ENCODE results near the gene CEP41. TPM values are rescaled to one million over a fixed set of nuclear protein-coding genes. Genes with fewer than 3 reads are reported as not detected.

CEP41 gene
- polyA plus RNA-seq, 1 donor (not counting 4 experiments of a cell fraction or from before 2014, with no cell fraction given), result 13.4 TPM

DNA sequence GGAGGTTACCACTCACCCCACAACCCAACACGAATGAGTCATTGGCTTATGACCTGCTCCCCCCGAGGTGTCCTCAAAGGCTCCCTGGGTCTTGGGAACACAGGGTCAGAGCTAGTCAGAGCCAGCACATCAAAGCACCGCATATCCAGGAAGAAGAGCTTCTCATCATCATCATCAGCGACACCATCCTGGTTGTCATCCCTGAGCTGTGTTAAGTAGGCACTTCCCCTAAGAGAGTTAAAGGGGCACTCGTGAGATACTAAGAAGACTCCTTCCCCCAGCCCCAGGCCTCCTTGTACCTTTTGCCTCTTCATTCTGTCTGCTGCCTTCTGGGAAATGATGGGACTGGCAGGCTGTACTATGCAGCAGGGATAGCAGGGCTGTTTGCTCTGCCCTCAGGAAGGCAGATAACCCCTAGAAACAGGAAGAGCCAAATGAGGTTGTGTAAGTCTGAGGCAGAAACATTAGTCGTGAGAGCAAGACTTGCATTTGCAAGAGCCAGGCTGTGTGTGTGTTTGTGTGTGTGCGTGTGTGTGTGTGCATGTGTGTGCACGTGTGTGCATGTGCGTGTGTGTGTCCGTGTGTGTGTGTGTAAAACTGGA is 71.6 kb downstream of the CEP41 start:
- Histone ChIP-seq H4K20me1 (ENCODE audit: control insufficient read depth, extremely low read depth, insufficient read depth, low read length) (no peaks in the 10 kb centered on the region), H3K79me2 (ENCODE audit: control insufficient read depth, insufficient read depth, low read length) (no peaks in the 10 kb centered on the region), H3K9me3 (ENCODE audit: control insufficient read depth, low read depth, low read length) (no peaks in the 10 kb centered on the region), H3K4me2 (ENCODE audit: control insufficient read depth, extremely low read depth, insufficient read depth, low read depth, low read length) (no peak overlapping the region), H3K4me1 (ENCODE audit: control insufficient read depth, extremely low read depth, insufficient read depth, low read length) (peaks cover 62% of the 10 kb centered on the region), H3K4me3 (ENCODE audit: control insufficient read depth in 2 of 3, extremely low read depth in 1 of 3, insufficient read depth in 2 of 3, low read depth in 1 of 3, low read length in 3 of 3) (no peak overlapping the region), H3K9ac (ENCODE audit: control insufficient read depth, extremely low read depth, insufficient read depth, low read length) (no peak overlapping the region), H3K27me3 (ENCODE audit: control insufficient read depth, extremely low read depth, insufficient read depth, low read length) (no peaks in the 10 kb centered on the region), H2AFZ (ENCODE audit: control insufficient read depth, low read length) (no peak overlapping the region), H3K36me3 (ENCODE audit: control insufficient read depth in 2 of 2, extremely low read depth in 1 of 2, insufficient read depth in 2 of 2, low read length in 2 of 2) (no peaks in the 10 kb centered on the region), H3K9me1 (ENCODE audit: control insufficient read depth, extremely low read depth, insufficient read depth, low read length) (no peaks in the 10 kb centered on the region), H3K27ac (ENCODE audit: control insufficient read depth, insufficient read depth, low read length) (no peak overlapping the region)
- no peak for DNase-seq (ENCODE audit: low read depth, low spot score)
- FAIRE-seq, result no peak
- dilution Hi-C loops (cut with MboI; ENCODE audit: extremely low pct_ligation_motif_present, low sequenced_read_pairs), result no loop called here
- TF ChIP-seq, protein P1, sequence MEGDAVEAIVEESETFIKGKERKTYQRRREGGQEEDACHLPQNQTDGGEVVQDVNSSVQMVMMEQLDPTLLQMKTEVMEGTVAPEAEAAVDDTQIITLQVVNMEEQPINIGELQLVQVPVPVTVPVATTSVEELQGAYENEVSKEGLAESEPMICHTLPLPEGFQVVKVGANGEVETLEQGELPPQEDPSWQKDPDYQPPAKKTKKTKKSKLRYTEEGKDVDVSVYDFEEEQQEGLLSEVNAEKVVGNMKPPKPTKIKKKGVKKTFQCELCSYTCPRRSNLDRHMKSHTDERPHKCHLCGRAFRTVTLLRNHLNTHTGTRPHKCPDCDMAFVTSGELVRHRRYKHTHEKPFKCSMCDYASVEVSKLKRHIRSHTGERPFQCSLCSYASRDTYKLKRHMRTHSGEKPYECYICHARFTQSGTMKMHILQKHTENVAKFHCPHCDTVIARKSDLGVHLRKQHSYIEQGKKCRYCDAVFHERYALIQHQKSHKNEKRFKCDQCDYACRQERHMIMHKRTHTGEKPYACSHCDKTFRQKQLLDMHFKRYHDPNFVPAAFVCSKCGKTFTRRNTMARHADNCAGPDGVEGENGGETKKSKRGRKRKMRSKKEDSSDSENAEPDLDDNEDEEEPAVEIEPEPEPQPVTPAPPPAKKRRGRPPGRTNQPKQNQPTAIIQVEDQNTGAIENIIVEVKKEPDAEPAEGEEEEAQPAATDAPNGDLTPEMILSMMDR (optimal IDR thresholded peaks at IDR 0.05 in 1 of 3, IDR thresholded peaks at IDR 0.05 in 1 of 3, conservative IDR thresholded peaks at IDR 0.05 in 1 of 3; ENCODE audit: extremely low read depth in 1 of 3, insufficient read depth in 2 of 3, low read length in 3 of 3), result no peak
- no peak for TF ChIP-seq EZH2 (IDR thresholded peaks at IDR 0.05; ENCODE audit: low read length)

DNA sequence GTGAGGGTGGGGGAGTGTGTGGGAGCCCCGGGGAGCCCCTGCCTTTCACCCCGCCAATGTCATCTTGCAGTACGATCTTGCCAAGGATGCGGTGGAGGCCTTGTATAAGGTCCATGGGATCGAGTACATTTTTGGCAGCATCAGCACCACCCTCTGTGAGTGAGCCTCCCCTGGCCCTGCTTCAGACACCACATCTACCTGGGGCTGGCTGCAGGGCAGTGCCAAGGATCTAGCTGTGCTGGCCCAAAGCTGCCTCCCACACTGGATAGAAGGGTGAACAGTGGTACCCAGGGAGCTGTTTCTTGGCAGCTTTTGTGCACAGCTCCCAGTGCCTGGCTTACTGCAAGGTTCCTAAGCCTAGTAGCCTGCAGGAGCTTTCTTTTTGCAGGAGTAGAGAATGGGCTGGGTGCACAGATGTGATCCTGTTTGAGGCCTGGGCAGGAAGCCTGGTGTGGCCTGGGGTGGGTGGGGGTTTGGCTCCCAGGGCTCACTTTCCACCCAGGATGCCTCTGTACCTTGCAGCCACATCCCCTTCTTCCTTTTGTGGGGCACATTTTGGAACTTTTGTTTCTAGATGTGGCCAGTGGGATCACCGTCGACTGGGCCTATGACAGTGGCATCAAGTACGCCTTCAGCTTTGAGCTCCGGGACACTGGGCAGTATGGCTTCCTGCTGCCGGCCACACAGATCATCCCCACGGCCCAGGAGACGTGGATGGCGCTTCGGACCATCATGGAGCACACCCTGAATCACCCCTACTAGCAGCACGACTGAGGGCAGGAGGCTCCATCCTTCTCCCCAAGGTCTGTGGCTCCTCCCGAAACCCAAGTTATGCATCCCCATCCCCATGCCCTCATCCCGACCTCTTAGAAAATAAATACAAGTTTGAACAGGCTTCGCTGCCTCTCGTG is 72.7 kb downstream of the CEP41 start:
- Histone ChIP-seq H3K36me3 (ENCODE audit: control insufficient read depth in 2 of 2, extremely low read depth in 1 of 2, insufficient read depth in 2 of 2, low read length in 2 of 2) (no peaks in the 10 kb centered on the region), H2AFZ (ENCODE audit: control insufficient read depth, low read length) (no peak overlapping the region), H3K27me3 (ENCODE audit: control insufficient read depth, extremely low read depth, insufficient read depth, low read length) (no peaks in the 10 kb centered on the region), H3K4me1 (ENCODE audit: control insufficient read depth, extremely low read depth, insufficient read depth, low read length) (peaks cover 60% of the 10 kb centered on the region), H3K79me2 (ENCODE audit: control insufficient read depth, insufficient read depth, low read length) (no peaks in the 10 kb centered on the region), H4K20me1 (ENCODE audit: control insufficient read depth, extremely low read depth, insufficient read depth, low read length) (no peaks in the 10 kb centered on the region), H3K4me3 (ENCODE audit: control insufficient read depth in 2 of 3, extremely low read depth in 1 of 3, insufficient read depth in 2 of 3, low read depth in 1 of 3, low read length in 3 of 3) (no peak overlapping the region), H3K9me1 (ENCODE audit: control insufficient read depth, extremely low read depth, insufficient read depth, low read length) (no peaks in the 10 kb centered on the region), H3K4me2 (ENCODE audit: control insufficient read depth, extremely low read depth, insufficient read depth, low read depth, low read length) (no peak overlapping the region), H3K27ac (ENCODE audit: control insufficient read depth, insufficient read depth, low read length) (no peak overlapping the region), H3K9me3 (ENCODE audit: control insufficient read depth, low read depth, low read length) (no peaks in the 10 kb centered on the region), H3K9ac (ENCODE audit: control insufficient read depth, extremely low read depth, insufficient read depth, low read length) (no peak overlapping the region)
- dilution Hi-C loops (cut with MboI; ENCODE audit: extremely low pct_ligation_motif_present, low sequenced_read_pairs), result no loop called here
- TF ChIP-seq EZH2 (IDR thresholded peaks at IDR 0.05; ENCODE audit: low read length), result no peak
- TF ChIP-seq, protein P1 (optimal IDR thresholded peaks at IDR 0.05 in 1 of 3, IDR thresholded peaks at IDR 0.05 in 1 of 3, conservative IDR thresholded peaks at IDR 0.05 in 1 of 3; ENCODE audit: extremely low read depth in 1 of 3, insufficient read depth in 2 of 3, low read length in 3 of 3), result no peak
- FAIRE-seq, result no peak
- DNase-seq (ENCODE audit: low read depth, low spot score), result no peak
